Right atrium auricular region (tissue), 2 donors: Measurements from ENCODE around the gene UNC45A. TPM values are rescaled to one million over a fixed set of nuclear protein-coding genes. Genes with fewer than 3 reads are reported as not detected.
"Not testable (repeated sequence)": the region's sequence is repeated elsewhere in the genome, so short reads cannot be mapped to it uniquely, and the experiment has no call there.

Experiments
- DNase-seq: peaks from one replicate; pipeline ENCODE4 v3.0.0-alpha.2; 2019; ENCODE audit warnings: low spot score
- H3K27ac ChIP-seq, 2 donors: fragments of 200-600 bp; sonication (generic); 1 replicate in 1 of 2; 2 replicates in 1 of 2; pipeline ENCODE4 v1.5.1; 2016 to 2019
- H3K27me3 ChIP-seq, 2 donors: fragments of 200-600 bp; sonication (generic); one replicate each; pipeline versions ENCODE4 v1.5.1 to v1.6.0; 2017 to 2019
- H3K36me3 ChIP-seq: fragments of 200-600 bp; sonication (generic); one replicate; pipeline ENCODE4 v1.5.1; 2016
- H3K4me1 ChIP-seq, 2 donors: fragments of 200-600 bp; sonication (generic); one replicate each; pipeline versions ENCODE4 v1.5.1 to v1.6.0; 2017 to 2019
- H3K4me3 ChIP-seq, 2 donors: fragments of 200-600 bp; sonication (generic); 1 replicate in 1 of 2; 2 replicates in 1 of 2; pipeline ENCODE4 v1.5.1; 2017 to 2019; ENCODE audit warnings: mild to moderate bottlenecking in 1 of 2, moderate library complexity in 1 of 2
- H3K9me3 ChIP-seq, 2 donors: fragments of 200-600 bp; sonication (generic); one replicate each; pipeline ENCODE4 v1.5.1; 2019
- CTCF ChIP-seq, 2 donors: fragments of 200-600 bp; sonication (generic); IDR thresholded peaks; one replicate each; pipeline ENCODE4 v1.5.1; 2019; ENCODE audit warnings: antibody characterized with exemption in 2 of 2
- total RNA-seq, 2 donors: library from RNA; depleted of rRNA; stranded (reverse); fragments of >200 nt; gene quantifications; one replicate each; pipeline ENCODE4 v1.1.0, GENCODE V29; 2016

The UNC45A gene
- total RNA-seq, 2 donors from 2014 or later: 17.4 to 19.0 TPM

GRCh38 chr15:90893175-90894090 is 41.7 kb upstream of the UNC45A start:
- H3K4me1 ChIP-seq: peaks cover 0 to under 1% of the 10 kb centered on the region in 2 donors
- H3K27me3 ChIP-seq: no peaks in the 10 kb centered on the region
- DNase-seq: no peak
- no peak for TF ChIP-seq CTCF (IDR thresholded peaks at IDR 0.05)
- peaks cover 54% of the 10 kb centered on the region for H3K36me3 ChIP-seq
- no peak overlapping the region for H3K27ac ChIP-seq
- no peak overlapping the region for H3K4me3 ChIP-seq
- no peaks in the 10 kb centered on the region for H3K9me3 ChIP-seq

GRCh38 chr15:90895571-90896117 is 39.4 kb upstream of the UNC45A start:
- Histone ChIP-seq H3K27ac (no peak overlapping the region), H3K27me3 (no peaks in the 10 kb centered on the region), H3K36me3 (peaks cover 42% of the 10 kb centered on the region), H3K4me3 (no peak overlapping the region), H3K4me1 (no peaks in the 10 kb centered on the region), H3K9me3 (no peaks in the 10 kb centered on the region)
- no peak for TF ChIP-seq CTCF (IDR thresholded peaks at IDR 0.05)
- DNase-seq: no peak

- not testable (repeated sequence) for H3K9me3 ChIP-seq, DNase-seq, H3K27me3 ChIP-seq, H3K27ac ChIP-seq, H3K4me3 ChIP-seq, H3K4me1 ChIP-seq
- H3K36me3 ChIP-seq: peaks cover 27% of the 10 kb centered on the region
Observed at GRCh38 chr15:90897131-90897655, 37.9 kb upstream of the UNC45A start.

- peaks cover 19% of the 10 kb centered on the region for H3K36me3 ChIP-seq
- no peak for DNase-seq
- no peaks in the 10 kb centered on the region for H3K9me3 ChIP-seq
- H3K27me3 ChIP-seq: no peaks in the 10 kb centered on the region
- H3K4me1 ChIP-seq: peaks cover 0 to 22% of the 10 kb centered on the region in 2 donors
- H3K4me3 ChIP-seq: peak overlapping the region in 1 of 2 donors; percentile 82
- peak overlapping the region; percentile 89 to 96 for H3K27ac ChIP-seq
- no peak for TF ChIP-seq CTCF (IDR thresholded peaks at IDR 0.05)
Observed at GRCh38 chr15:90901175-90902039, 33.7 kb upstream of the UNC45A start.

GRCh38 chr15:90902040-90902839 is 32.8 kb upstream of the UNC45A start:
- Histone ChIP-seq H3K27ac (peak overlapping the region; percentile 89 to 96), H3K36me3 (peaks cover 27% of the 10 kb centered on the region), H3K27me3 (no peaks in the 10 kb centered on the region), H3K4me3 (peak overlapping the region; percentile 82 to 87), H3K4me1 (peaks cover 0 to 30% of the 10 kb centered on the region in 2 donors), H3K9me3 (no peaks in the 10 kb centered on the region)
- peak; percentile 86 to 93 for TF ChIP-seq CTCF (IDR thresholded peaks at IDR 0.05)
- peak; percentile 73 for DNase-seq
